OCI-LY7 (cell line): ENCODE data around the gene ILKAP. TPM values are rescaled to one million over a fixed set of nuclear protein-coding genes. Genes with fewer than 3 reads are reported as not detected.

ENCODE experiments used
- BruUV-seq: library from RNA; stranded (reverse); fragments of 400-500 nt; replicated peaks from 2 replicates; lab custom pipeline; 2021; lab: Mats Ljungman, UMichigan
- CTCF ChIA-PET: fragments of 300-600 bp; sonication (Branson Sonifier 250); formaldehyde crosslinking; loops from one replicate; lab custom pipeline; 2022; ENCODE audit warnings: antibody characterized with exemption; ENCODE audit not compliant: unreplicated experiment; lab: Charles Lee
- POLR2A ChIA-PET: fragments of 300-600 bp; sonication (Branson Sonifier 250); formaldehyde crosslinking; loops from one replicate; lab custom pipeline; 2022; ENCODE audit warnings: antibody characterized with exemption; lab: Charles Lee
- DNase-seq: peaks from one replicate; pipeline ENCODE4 v3.0.0-alpha.2; 2015; ENCODE audit warnings: low spot score
- H2AFZ ChIP-seq: fragments of 200-600 bp; sonication (generic), shearing (Covaris generic); 2 replicates; pipeline ENCODE4 v1.6.1; 2014; ENCODE audit warnings: mild to moderate bottlenecking, antibody characterized with exemption, low read length, moderate library complexity
- H3K27ac ChIP-seq: fragments of 200-600 bp; sonication (generic); 2 replicates; pipeline ENCODE4 v1.5.1; 2014; ENCODE audit warnings: mixed run types, low read depth, mild to moderate bottlenecking, moderate library complexity, low read length, inconsistent platforms; ENCODE audit not compliant: poor library complexity, severe bottlenecking
- H3K36me3 ChIP-seq: fragments of 200-600 bp; sonication (generic); 2 replicates; pipeline ENCODE4 v1.6.1; 2014; ENCODE audit warnings: mild to moderate bottlenecking, antibody characterized with exemption, low read length, moderate library complexity, mixed read lengths; ENCODE audit not compliant: insufficient read depth
- H3K4me1 ChIP-seq: fragments of 200-600 bp; sonication (generic); 2 replicates; pipeline ENCODE4 v1.5.1; 2014; ENCODE audit warnings: mild to moderate bottlenecking, low read length; ENCODE audit not compliant: insufficient read depth, poor library complexity, severe bottlenecking
- H3K4me2 ChIP-seq: fragments of 200-600 bp; sonication (generic); 2 replicates; pipeline ENCODE4 v1.6.1; 2014; ENCODE audit warnings: mild to moderate bottlenecking, low read length
- H3K4me3 ChIP-seq: fragments of 200-600 bp; sonication (generic); 2 replicates; pipeline ENCODE4 v1.5.1; 2014; ENCODE audit warnings: mild to moderate bottlenecking, low read depth, low read length; ENCODE audit not compliant: poor library complexity, severe bottlenecking
- H3K79me2 ChIP-seq: fragments of 200-600 bp; sonication (generic); 2 replicates; pipeline ENCODE4 v1.6.1; 2016; ENCODE audit warnings: low read depth, mild to moderate bottlenecking, low read length, moderate library complexity, mixed read lengths; ENCODE audit not compliant: insufficient read depth
- H3K9me2 ChIP-seq: fragments of 200-600 bp; sonication (generic); 2 replicates; pipeline ENCODE4 v1.6.1; 2016; ENCODE audit warnings: mild to moderate bottlenecking, low read length, mixed read lengths; ENCODE audit not compliant: insufficient read depth
- H3K9me3 ChIP-seq: fragments of 200-600 bp; sonication (generic); 2 replicates; pipeline ENCODE4 v1.6.1; 2014; ENCODE audit warnings: mild to moderate bottlenecking, mixed run types, low read length, mixed read lengths
- H4K20me1 ChIP-seq: fragments of 200-600 bp; sonication (generic); 2 replicates; pipeline ENCODE4 v1.6.1; 2014; ENCODE audit warnings: mild to moderate bottlenecking, antibody characterized with exemption, low read length, moderate library complexity, mixed read lengths; ENCODE audit not compliant: insufficient read depth
- EZH2phosphoT487 ChIP-seq: fragments of 200-600 bp; sonication (generic); IDR thresholded peaks from 2 replicates; pipeline ENCODE4 v1.6.1; 2018; ENCODE audit warnings: low read depth, borderline replicate concordance, mild to moderate bottlenecking, mixed run types, antibody characterized with exemption, low read length, moderate library complexity, mixed read lengths
- intact Hi-C: fragments of 100-400 bp; cut with micrococcal nuclease; formaldehyde crosslinking; loops from one replicate; pipeline ENCODE4 v1.10.0; 2022; ENCODE audit not compliant: unreplicated experiment
- total RNA-seq, 2 experiments: library from RNA; depleted of rRNA in 1 of 2; stranded (reverse); fragments of >200 nt in 1 of 2; shearing (Covaris generic) in 1 of 2; gene quantifications; 2 replicates each; pipeline ENCODE4 v1.2.3, GENCODE V29; 2014 to 2022
- TF ChIP-seq, protein P1 (sequence below): fragments of 200-600 bp; sonication (generic); conservative IDR thresholded peaks from 2 replicates; pipeline ENCODE4 v1.5.1; 2014; ENCODE audit warnings: mild to moderate bottlenecking, antibody characterized with exemption, low read length, moderate library complexity, mixed read lengths

The ILKAP gene
- total RNA-seq, 2 experiments from 2014 or later, result 33.1 to 61.8 TPM

DNA sequence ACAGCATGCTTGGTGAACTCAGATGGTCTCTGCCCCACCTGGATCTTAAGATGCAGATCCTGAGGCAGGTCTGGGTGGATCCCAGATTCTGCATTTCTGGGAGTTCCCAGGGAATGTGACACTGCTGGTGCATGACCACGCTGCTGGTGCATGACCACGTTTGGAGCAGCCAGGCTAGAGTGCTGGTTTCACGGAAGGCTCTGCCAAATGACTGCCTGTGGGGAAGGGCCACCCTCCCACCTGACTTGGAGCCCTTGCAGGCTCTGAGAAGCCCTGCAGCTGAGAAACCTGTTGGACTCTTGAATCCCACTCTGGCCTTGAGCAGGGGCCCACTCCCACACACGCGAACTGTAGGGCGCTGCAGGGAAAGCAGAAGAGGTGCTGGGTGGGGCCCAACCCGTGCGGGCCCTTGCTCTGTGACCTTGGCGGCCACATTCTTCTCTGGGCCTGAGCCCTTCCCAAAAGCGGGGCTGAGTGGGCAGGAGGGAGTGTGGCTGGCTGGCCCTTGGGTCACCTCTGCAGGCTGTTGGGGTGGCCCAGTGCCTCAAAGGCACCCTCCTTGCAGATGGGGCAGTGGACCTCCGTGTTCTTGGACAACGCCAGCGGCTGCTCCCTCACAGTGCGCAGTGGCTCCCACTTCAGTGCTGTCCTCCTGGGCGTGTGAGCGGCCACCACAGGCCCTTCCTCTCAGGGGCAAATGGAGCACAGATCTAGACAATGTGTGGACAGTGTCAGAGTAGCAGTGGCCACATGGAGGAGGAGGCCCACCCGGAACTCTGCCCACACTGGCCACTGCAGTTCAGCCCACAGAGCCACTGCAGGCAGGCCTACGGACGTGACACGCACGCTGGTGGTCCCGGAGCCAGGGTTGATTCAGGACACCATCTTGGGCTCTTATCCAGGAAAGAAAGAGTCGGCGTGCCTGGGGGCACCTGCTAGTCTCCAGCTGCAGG, 36.8 kb downstream of the ILKAP start:
- no TSS peak for BruUV-seq
- H3K4me1 ChIP-seq, result peaks cover 25% of the 10 kb centered on the region
- ChIA-PET CTCF (no interaction called here), POLR2A (no interaction called here)
- H3K4me3 ChIP-seq, result no peak overlapping the region
- H2AFZ ChIP-seq, result no peak overlapping the region
- H3K27ac ChIP-seq, result no peak overlapping the region
- peaks cover 27% of the 10 kb centered on the region for H3K36me3 ChIP-seq
- no peaks in the 10 kb centered on the region for H3K9me2 ChIP-seq
- TF ChIP-seq, protein P1, sequence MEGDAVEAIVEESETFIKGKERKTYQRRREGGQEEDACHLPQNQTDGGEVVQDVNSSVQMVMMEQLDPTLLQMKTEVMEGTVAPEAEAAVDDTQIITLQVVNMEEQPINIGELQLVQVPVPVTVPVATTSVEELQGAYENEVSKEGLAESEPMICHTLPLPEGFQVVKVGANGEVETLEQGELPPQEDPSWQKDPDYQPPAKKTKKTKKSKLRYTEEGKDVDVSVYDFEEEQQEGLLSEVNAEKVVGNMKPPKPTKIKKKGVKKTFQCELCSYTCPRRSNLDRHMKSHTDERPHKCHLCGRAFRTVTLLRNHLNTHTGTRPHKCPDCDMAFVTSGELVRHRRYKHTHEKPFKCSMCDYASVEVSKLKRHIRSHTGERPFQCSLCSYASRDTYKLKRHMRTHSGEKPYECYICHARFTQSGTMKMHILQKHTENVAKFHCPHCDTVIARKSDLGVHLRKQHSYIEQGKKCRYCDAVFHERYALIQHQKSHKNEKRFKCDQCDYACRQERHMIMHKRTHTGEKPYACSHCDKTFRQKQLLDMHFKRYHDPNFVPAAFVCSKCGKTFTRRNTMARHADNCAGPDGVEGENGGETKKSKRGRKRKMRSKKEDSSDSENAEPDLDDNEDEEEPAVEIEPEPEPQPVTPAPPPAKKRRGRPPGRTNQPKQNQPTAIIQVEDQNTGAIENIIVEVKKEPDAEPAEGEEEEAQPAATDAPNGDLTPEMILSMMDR, result no peak
- no peak for TF ChIP-seq EZH2phosphoT487
- no peaks in the 10 kb centered on the region for H3K9me3 ChIP-seq
- no peaks in the 10 kb centered on the region for H4K20me1 ChIP-seq
- no peak for DNase-seq
- intact Hi-C loops, result loop anchor here (10.0 kb wide), 1 partner anchor 312 kb away; the partner anchor contains the start of gene RAMP1
- no peak overlapping the region for H3K4me2 ChIP-seq
- H3K79me2 ChIP-seq, result no peaks in the 10 kb centered on the region

DNA sequence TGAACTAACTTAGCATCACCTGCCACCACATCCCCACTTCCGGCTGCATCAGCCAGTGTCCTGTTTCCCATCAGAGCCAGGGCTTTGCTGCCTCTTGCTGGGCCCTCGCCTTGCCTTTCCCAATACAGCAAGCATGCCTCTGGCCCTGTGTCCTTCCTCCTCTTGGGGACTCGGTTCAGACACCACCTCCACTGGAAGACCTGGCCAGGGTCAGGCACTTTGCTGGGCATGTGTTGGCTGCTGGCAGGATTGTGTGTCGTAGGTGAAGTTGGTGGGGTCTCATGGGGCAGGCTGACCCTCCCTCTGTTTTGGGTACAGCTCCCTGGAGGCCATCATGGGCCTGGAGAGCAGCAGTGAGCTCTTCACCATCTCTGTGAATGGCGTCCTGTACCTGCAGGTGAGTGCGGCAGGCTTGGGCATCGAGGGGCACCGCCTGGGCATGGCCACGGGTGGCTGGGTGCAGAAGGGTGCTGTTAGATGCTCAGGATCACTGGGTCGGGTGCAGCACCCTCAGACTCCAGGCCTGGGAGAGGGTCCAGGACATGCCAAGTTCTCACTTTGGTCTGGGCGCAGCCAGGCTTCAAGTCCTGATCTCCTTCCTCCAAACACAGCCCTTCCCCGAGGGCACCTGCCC, 38.1 kb downstream of the ILKAP start:
- Histone ChIP-seq H2AFZ (no peak overlapping the region), H3K36me3 (peaks cover 16% of the 10 kb centered on the region), H3K79me2 (no peaks in the 10 kb centered on the region), H3K9me2 (no peaks in the 10 kb centered on the region), H3K4me1 (peaks cover 21% of the 10 kb centered on the region), H3K27ac (no peak overlapping the region), H3K4me3 (no peak overlapping the region), H4K20me1 (no peaks in the 10 kb centered on the region), H3K9me3 (no peaks in the 10 kb centered on the region), H3K4me2 (no peak overlapping the region)
- CTCF ChIA-PET, result no interaction called here
- no TSS peak for BruUV-seq
- DNase-seq, result no peak
- TF ChIP-seq, protein P1, result no peak
- no peak for TF ChIP-seq EZH2phosphoT487
- intact Hi-C loops, result loop anchor here (10.0 kb wide), 1 partner anchor 311 kb away; the partner anchor contains the start of gene RAMP1
- POLR2A ChIA-PET, result no interaction called here
